Caco-2 (cell line): ENCODE data around the gene OR1A1. TPM values are rescaled to one million over a fixed set of nuclear protein-coding genes. Genes with fewer than 3 reads are reported as not detected.

ENCODE experiments used
- BruUV-seq: library from RNA; stranded (reverse); fragments of 400-500 nt; replicated peaks from 2 replicates; lab custom pipeline; 2021; lab: Mats Ljungman, UMichigan
- CTCF ChIA-PET: fragments of 300-600 bp; sonication (Branson Sonifier 250); formaldehyde crosslinking; loops from one replicate; lab custom pipeline; 2022; ENCODE audit warnings: antibody characterized with exemption; lab: Charles Lee
- POLR2A ChIA-PET: fragments of 300-600 bp; sonication (Branson Sonifier 250); formaldehyde crosslinking; loops from one replicate; lab custom pipeline; 2022; ENCODE audit warnings: antibody characterized with exemption; lab: Charles Lee
- DNase-seq, 2 experiments: peaks; one replicate each; pipeline versions ENCODE4 v3.0.0 to v3.0.0-alpha.2; 2020 to 2022
- H3K27me3 ChIP-seq: replicated peaks from 2 replicates; pipeline ENCODE4 v1.6.0; 2011; ENCODE audit warnings: low read length; ENCODE audit not compliant: control insufficient read depth, insufficient read depth
- H3K36me3 ChIP-seq: 2 replicates; pipeline ENCODE4 v1.5.1; 2011; ENCODE audit warnings: low read length; ENCODE audit not compliant: control insufficient read depth, insufficient read depth
- H3K4me1 ChIP-seq: fragments of 250-450 bp; sonication (Bioruptor Pico); 2 replicates; pipeline ENCODE4 v1.5.1; 2020; ENCODE audit warnings: mild to moderate bottlenecking
- H3K4me3 ChIP-seq: 2 replicates; pipeline ENCODE4 v1.5.1; 2011; ENCODE audit warnings: low read depth, mild to moderate bottlenecking, control low read depth, low read length
- H3K9me3 ChIP-seq: fragments of 250-450 bp; sonication (Bioruptor Pico); 2 replicates; pipeline ENCODE4 v1.5.1; 2020; ENCODE audit warnings: mild to moderate bottlenecking, moderate library complexity
- H3K27ac Mint-ChIP-seq: one replicate; pipeline ENCODE4 v1.8.0; 2022; ENCODE audit warnings: mixed read lengths; ENCODE audit not compliant: unreplicated experiment
- H3K27me3 Mint-ChIP-seq: one replicate; pipeline ENCODE4 v1.8.0; 2022; ENCODE audit warnings: mixed read lengths; ENCODE audit not compliant: insufficient read depth, unreplicated experiment
- H3K36me3 Mint-ChIP-seq: one replicate; pipeline ENCODE4 v1.8.0; 2022; ENCODE audit warnings: mild to moderate bottlenecking, mixed read lengths; ENCODE audit not compliant: insufficient read depth, unreplicated experiment
- H3K4me1 Mint-ChIP-seq: one replicate; pipeline ENCODE4 v1.8.0; 2022; ENCODE audit warnings: low read depth, mixed read lengths; ENCODE audit not compliant: unreplicated experiment
- H3K4me3 Mint-ChIP-seq: one replicate; pipeline ENCODE4 v1.8.0; 2022; ENCODE audit warnings: mild to moderate bottlenecking, moderate library complexity, mixed read lengths; ENCODE audit not compliant: unreplicated experiment
- H3K9me3 Mint-ChIP-seq: one replicate; pipeline ENCODE4 v1.8.0; 2022; ENCODE audit warnings: mixed read lengths; ENCODE audit not compliant: unreplicated experiment
- CTCF ChIP-seq, 2 experiments: fragments of 200-600 bp in 1 of 2; IDR thresholded peaks; 1 replicate in 1 of 2; 2 replicates in 1 of 2; pipeline versions ENCODE4 v1.5.1 to v1.8.0; 2011 to 2022; ENCODE audit warnings: antibody characterized with exemption in 1 of 2, control low read depth in 1 of 2, inconsistent platforms in 1 of 2, low read depth in 1 of 2, low read length in 1 of 2, mild to moderate bottlenecking in 1 of 2, moderate library complexity in 1 of 2; ENCODE audit not compliant: insufficient read depth in 1 of 2, severe bottlenecking in 1 of 2, unreplicated experiment in 1 of 2
- intact Hi-C: fragments of 100-400 bp; cut with micrococcal nuclease; formaldehyde crosslinking; loops from one replicate; pipeline ENCODE4 v1.10.0; 2022; ENCODE audit not compliant: unreplicated experiment
- total RNA-seq: library from RNA; stranded (reverse); gene quantifications from 2 replicates; pipeline ENCODE4 v1.2.3, GENCODE V29; 2022

The OR1A1 gene
- total RNA-seq, 1 experiment from 2014 or later, result not detected

- H3K4me3 Mint-ChIP-seq, result no peak within 1 kb of the TSS
- no peaks in the 10 kb centered on the region for H3K4me1 Mint-ChIP-seq
- Histone ChIP-seq H3K9me3 (no peaks in the 10 kb centered on the region), H3K36me3 (no peaks in the 10 kb centered on the region), H3K4me1 (no peaks in the 10 kb centered on the region), H3K4me3 (no peak within 1 kb of the TSS), H3K27me3 (peaks cover 2% of the 10 kb centered on the region; the same call in 1 of the 2 replicates)
- ChIA-PET CTCF (no interaction called here), POLR2A (no interaction called here)
- peaks cover 24% of the 10 kb centered on the region for H3K27me3 Mint-ChIP-seq
- peaks cover 10% of the 10 kb centered on the region for H3K9me3 Mint-ChIP-seq
- BruUV-seq, result no TSS peak
- no peak for DNase-seq
- no peaks in the 10 kb centered on the region for H3K36me3 Mint-ChIP-seq
- no peak for TF ChIP-seq CTCF (IDR thresholded peaks at IDR 0.05; ENCODE audit: insufficient read depth in 1 of 2, low read depth in 1 of 2, low read length in 1 of 2, severe bottlenecking in 1 of 2, unreplicated experiment in 1 of 2)
- intact Hi-C loops, result no loop called here
- no peak within 1 kb of the TSS for H3K27ac Mint-ChIP-seq
These were observed 10.2 kb upstream of the OR1A1 start, which contains the start of gene OR1A2 for GRCh38 chr17:3197219-3197618. OR1A2 (plus strand) TSS chr17:3197519; CDS start chr17:3197519, 0 bp downstream.

GRCh38 chr17:3208484-3208883 lies 1.0 kb downstream of the OR1A1 start:
- DNase-seq, result no peak
- no peak overlapping the region for H3K27ac Mint-ChIP-seq
- POLR2A ChIA-PET, result no interaction called here
- H3K4me1 ChIP-seq, result no peaks in the 10 kb centered on the region
- no peaks in the 10 kb centered on the region for H3K36me3 ChIP-seq
- H3K4me3 ChIP-seq, result no peak overlapping the region
- intact Hi-C loops, result no loop called here
- TF ChIP-seq CTCF (IDR thresholded peaks at IDR 0.05; ENCODE audit: insufficient read depth in 1 of 2, low read depth in 1 of 2, low read length in 1 of 2, severe bottlenecking in 1 of 2, unreplicated experiment in 1 of 2), result no peak
- no peaks in the 10 kb centered on the region for H3K36me3 Mint-ChIP-seq
- H3K27me3 Mint-ChIP-seq, result peaks cover 14% of the 10 kb centered on the region
- H3K9me3 ChIP-seq, result no peaks in the 10 kb centered on the region
- no peaks in the 10 kb centered on the region for H3K4me1 Mint-ChIP-seq
- H3K4me3 Mint-ChIP-seq, result no peak overlapping the region
- CTCF ChIA-PET, result no interaction called here
- no TSS peak for BruUV-seq
- H3K9me3 Mint-ChIP-seq, result no peaks in the 10 kb centered on the region
- no peaks in the 10 kb centered on the region for H3K27me3 ChIP-seq

- Histone ChIP-seq H3K27me3 (no peaks in the 10 kb centered on the region), H3K36me3 (no peaks in the 10 kb centered on the region), H3K4me3 (no peak overlapping the region), H3K4me1 (no peaks in the 10 kb centered on the region), H3K9me3 (no peaks in the 10 kb centered on the region)
- DNase-seq, result no peak
- intact Hi-C loops, result no loop called here
- ChIA-PET POLR2A (no interaction called here), CTCF (no interaction called here)
- no peaks in the 10 kb centered on the region for H3K36me3 Mint-ChIP-seq
- no peaks in the 10 kb centered on the region for H3K4me1 Mint-ChIP-seq
- H3K27ac Mint-ChIP-seq, result no peak overlapping the region
- TF ChIP-seq CTCF (IDR thresholded peaks at IDR 0.05; ENCODE audit: insufficient read depth in 1 of 2, low read depth in 1 of 2, low read length in 1 of 2, severe bottlenecking in 1 of 2, unreplicated experiment in 1 of 2), result no peak
- H3K9me3 Mint-ChIP-seq, result no peaks in the 10 kb centered on the region
- no TSS peak for BruUV-seq
- no peak overlapping the region for H3K4me3 Mint-ChIP-seq
- H3K27me3 Mint-ChIP-seq, result peaks cover 10% of the 10 kb centered on the region
These were observed 5.5 kb downstream of the OR1A1 start for GRCh38 chr17:3213001-3213400.
